ENCODE measurements around the gene TLCD1.
A peak's percentile ranks its signal among the peaks of the same experiment; 100 is the strongest.

Gene TLCD1

DNA sequence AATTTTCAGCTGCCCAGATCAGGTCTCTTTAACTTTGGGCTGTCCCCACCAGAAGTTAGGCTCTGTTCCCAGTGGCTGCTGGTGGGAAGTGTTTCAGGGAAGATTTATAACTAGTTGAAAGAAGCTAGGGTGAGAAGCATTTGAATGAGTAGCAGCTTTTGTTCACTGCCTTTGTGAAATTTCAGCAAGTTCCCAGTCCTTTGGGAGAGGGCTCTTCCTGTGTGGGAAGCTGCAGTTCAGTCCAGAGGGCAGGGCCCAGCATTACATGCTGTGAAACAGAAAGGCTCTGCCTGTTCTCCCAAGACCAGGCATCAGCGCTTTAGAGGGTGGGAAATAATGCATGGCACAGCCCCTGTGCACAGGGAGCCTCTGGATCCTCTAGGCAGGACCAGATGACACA is 32.2 kb downstream of the TLCD1 start:
- no peaks in the 10 kb centered on the region for H3K4me1 ChIP-seq (ENCODE audit: control insufficient read depth, insufficient read depth, low read length)
- H3K9me3 ChIP-seq (ENCODE audit: control insufficient read depth, insufficient read depth, low read depth, low read length), result no peaks in the 10 kb centered on the region
- TF ChIP-seq ZNF621 (tag by site-specific recombination; IDR thresholded peaks at IDR 0.05) (no peak), ZNF585B (tag by site-specific recombination; IDR thresholded peaks at IDR 0.05) (no peak), ZNF561 (tag by site-specific recombination; IDR thresholded peaks at IDR 0.05; ENCODE audit: borderline replicate concordance) (no peak), TRIM28 (IDR thresholded peaks at IDR 0.05; ENCODE audit: borderline replicate concordance, low read length) (no peak), GLIS1 (tag by site-specific recombination; IDR thresholded peaks at IDR 0.05) (no peak), ZSCAN30 (tag by site-specific recombination; IDR thresholded peaks at IDR 0.05) (no peak), ZNF530 (tag by site-specific recombination; IDR thresholded peaks at IDR 0.05; ENCODE audit: low read depth) (no peak), ZNF138 (tag by site-specific recombination; IDR thresholded peaks at IDR 0.05; ENCODE audit: borderline replicate concordance) (no peak), ZNF596 (tag by site-specific recombination; IDR thresholded peaks at IDR 0.05) (no peak), ZNF350 (tag by site-specific recombination; IDR thresholded peaks at IDR 0.05) (no peak), ZNF670 (tag by site-specific recombination; IDR thresholded peaks at IDR 0.05; ENCODE audit: low read depth) (no peak), ZXDB (tag by site-specific recombination; IDR thresholded peaks at IDR 0.05) (no peak), ZNF571 (tag by site-specific recombination; IDR thresholded peaks at IDR 0.05) (no peak), ZNF175 (tag by site-specific recombination; IDR thresholded peaks at IDR 0.05) (no peak), ZNF404 (tag by site-specific recombination; IDR thresholded peaks at IDR 0.05) (no peak), ZEB2 (tag by site-specific recombination; IDR thresholded peaks at IDR 0.05) (no peak), ZNF830 (tag by site-specific recombination; IDR thresholded peaks at IDR 0.05; ENCODE audit: low read depth) (no peak)
- TF ChIP-seq, protein P1, sequence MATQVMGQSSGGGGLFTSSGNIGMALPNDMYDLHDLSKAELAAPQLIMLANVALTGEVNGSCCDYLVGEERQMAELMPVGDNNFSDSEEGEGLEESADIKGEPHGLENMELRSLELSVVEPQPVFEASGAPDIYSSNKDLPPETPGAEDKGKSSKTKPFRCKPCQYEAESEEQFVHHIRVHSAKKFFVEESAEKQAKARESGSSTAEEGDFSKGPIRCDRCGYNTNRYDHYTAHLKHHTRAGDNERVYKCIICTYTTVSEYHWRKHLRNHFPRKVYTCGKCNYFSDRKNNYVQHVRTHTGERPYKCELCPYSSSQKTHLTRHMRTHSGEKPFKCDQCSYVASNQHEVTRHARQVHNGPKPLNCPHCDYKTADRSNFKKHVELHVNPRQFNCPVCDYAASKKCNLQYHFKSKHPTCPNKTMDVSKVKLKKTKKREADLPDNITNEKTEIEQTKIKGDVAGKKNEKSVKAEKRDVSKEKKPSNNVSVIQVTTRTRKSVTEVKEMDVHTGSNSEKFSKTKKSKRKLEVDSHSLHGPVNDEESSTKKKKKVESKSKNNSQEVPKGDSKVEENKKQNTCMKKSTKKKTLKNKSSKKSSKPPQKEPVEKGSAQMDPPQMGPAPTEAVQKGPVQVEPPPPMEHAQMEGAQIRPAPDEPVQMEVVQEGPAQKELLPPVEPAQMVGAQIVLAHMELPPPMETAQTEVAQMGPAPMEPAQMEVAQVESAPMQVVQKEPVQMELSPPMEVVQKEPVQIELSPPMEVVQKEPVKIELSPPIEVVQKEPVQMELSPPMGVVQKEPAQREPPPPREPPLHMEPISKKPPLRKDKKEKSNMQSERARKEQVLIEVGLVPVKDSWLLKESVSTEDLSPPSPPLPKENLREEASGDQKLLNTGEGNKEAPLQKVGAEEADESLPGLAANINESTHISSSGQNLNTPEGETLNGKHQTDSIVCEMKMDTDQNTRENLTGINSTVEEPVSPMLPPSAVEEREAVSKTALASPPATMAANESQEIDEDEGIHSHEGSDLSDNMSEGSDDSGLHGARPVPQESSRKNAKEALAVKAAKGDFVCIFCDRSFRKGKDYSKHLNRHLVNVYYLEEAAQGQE (tag by site-specific recombination; IDR thresholded peaks at IDR 0.05), result no peak
- peaks cover 73 to 97% of the 10 kb centered on the region in 2 experiments for H3K36me3 ChIP-seq (ENCODE audit: control insufficient read depth in 2 of 2, insufficient read depth in 1 of 2, low read length in 2 of 2)
- no peak overlapping the region for H3K4me3 ChIP-seq (ENCODE audit: low read depth, low read length)
- POLR2A ChIA-PET, result interaction anchor here (0.6 to 4.1 kb wide), 4 partner anchors 13 to 86 kb away, joined by 3 to 10 read pairs (median 6); partner anchors contain the start of gene RPL23A
- CTCF ChIA-PET, result interaction anchor here (0.6 to 1.5 kb wide), 4 partner anchors 19 to 47 kb away, joined by 3 to 6 read pairs (median 4); partner anchors contain the start of gene TLCD1
- no peak overlapping the region for H3K27ac ChIP-seq (ENCODE audit: extremely low read depth, low read depth, low read length)

DNA sequence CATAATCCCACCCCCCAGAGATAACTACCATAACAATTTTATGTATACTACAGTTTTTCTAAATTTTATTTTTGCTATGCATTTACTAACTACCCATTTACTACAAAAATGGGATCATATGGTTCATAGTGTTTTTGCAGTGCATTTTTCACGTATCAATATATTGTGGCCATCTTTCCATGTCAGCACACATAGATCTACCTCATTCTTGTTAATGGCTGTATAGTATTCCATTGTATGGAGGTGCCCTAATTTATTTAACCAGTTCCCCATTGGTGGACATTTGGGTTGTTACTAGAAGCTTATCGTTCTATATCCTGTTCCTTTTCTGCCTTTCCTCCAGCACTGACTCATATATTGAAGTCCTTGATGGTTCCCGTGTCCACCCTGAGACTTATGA is 37.0 kb downstream of the TLCD1 start:
- POLR2A ChIA-PET, result interaction anchor here (1.7 to 2.2 kb wide), 2 partner anchors 14 to 16 kb away, joined by 5 to 6 read pairs; no protein-coding TSS in a partner anchor
- TF ChIP-seq ZEB2 (tag by site-specific recombination; IDR thresholded peaks at IDR 0.05), result no peak
- no peak for TF ChIP-seq ZBTB6 (tag by site-specific recombination; IDR thresholded peaks at IDR 0.05)
- TF ChIP-seq, protein P2, sequence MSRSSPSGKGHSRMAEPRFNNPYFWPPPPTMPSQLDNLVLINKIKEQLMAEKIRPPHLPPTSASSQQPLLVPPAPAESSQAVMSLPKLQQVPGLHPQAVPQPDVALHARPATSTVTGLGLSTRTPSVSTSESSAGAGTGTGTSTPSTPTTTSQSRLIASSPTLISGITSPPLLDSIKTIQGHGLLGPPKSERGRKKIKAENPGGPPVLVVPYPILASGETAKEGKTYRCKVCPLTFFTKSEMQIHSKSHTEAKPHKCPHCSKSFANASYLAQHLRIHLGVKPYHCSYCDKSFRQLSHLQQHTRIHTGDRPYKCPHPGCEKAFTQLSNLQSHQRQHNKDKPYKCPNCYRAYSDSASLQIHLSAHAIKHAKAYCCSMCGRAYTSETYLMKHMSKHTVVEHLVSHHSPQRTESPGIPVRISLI (tag by site-specific recombination; IDR thresholded peaks at IDR 0.05), result no peak
- no peak for TF ChIP-seq ZNF513 (tag by site-specific recombination; IDR thresholded peaks at IDR 0.05)
- TF ChIP-seq ZNF398 (tag by site-specific recombination; IDR thresholded peaks at IDR 0.05), result no peak
- TF ChIP-seq ZXDB (tag by site-specific recombination; IDR thresholded peaks at IDR 0.05), result no peak
- no peak for TF ChIP-seq ZNF473 (tag by site-specific recombination; IDR thresholded peaks at IDR 0.05)
- peak; percentile 99 for TF ChIP-seq ZNF146 (tag by site-specific recombination; IDR thresholded peaks at IDR 0.05)
- no peak for TF ChIP-seq ZFP69B (tag by site-specific recombination; IDR thresholded peaks at IDR 0.05)
- no peak for TF ChIP-seq KLF9 (tag by site-specific recombination; IDR thresholded peaks at IDR 0.05; ENCODE audit: low read depth)
- TF ChIP-seq ZNF133 (tag by site-specific recombination; IDR thresholded peaks at IDR 0.05), result no peak

More for the DNA sequence above, 37.0 kb downstream of the TLCD1 start:
- no peaks in the 10 kb centered on the region for H3K9me3 ChIP-seq (ENCODE audit: control insufficient read depth, insufficient read depth, low read depth, low read length)
- CTCF ChIA-PET, result interaction anchor here (0.8 to 1.2 kb wide), 4 partner anchors 22 to 61 kb away, joined by 3 to 4 read pairs (median 3); no protein-coding TSS in a partner anchor
- H3K4me3 ChIP-seq (ENCODE audit: low read depth, low read length), result no peak overlapping the region
- H3K4me1 ChIP-seq (ENCODE audit: control insufficient read depth, insufficient read depth, low read length), result no peaks in the 10 kb centered on the region
- peaks cover 78 to 97% of the 10 kb centered on the region in 2 experiments for H3K36me3 ChIP-seq (ENCODE audit: control insufficient read depth in 2 of 2, insufficient read depth in 1 of 2, low read length in 2 of 2)
- H3K27ac ChIP-seq (ENCODE audit: extremely low read depth, low read depth, low read length), result no peak overlapping the region
